Keratinocyte (primary cell): ENCODE data around the gene NATD1. TPM values are rescaled to one million over a fixed set of nuclear protein-coding genes. Genes with fewer than 3 reads are reported as not detected.

Source experiments
- DNase-seq: peaks from one replicate; pipeline ENCODE4 v3.0.0-alpha.2; 2011; ENCODE audit warnings: low read depth, missing footprints, low spot score
- FAIRE-seq: peaks from 2 replicates; lab custom pipeline; 2011; peaks lifted over from hg19 to GRCh38; lab: Jason Lieb, UNC
- H2AFZ ChIP-seq: 2 replicates; pipeline ENCODE4 v1.6.0; 2012; ENCODE audit warnings: low read length, control low read depth, inconsistent platforms; ENCODE audit not compliant: control insufficient read depth
- H3K27ac ChIP-seq: 2 replicates; pipeline ENCODE4 v1.5.1; 2011; ENCODE audit warnings: low read length; ENCODE audit not compliant: control insufficient read depth, insufficient read depth
- H3K27me3 ChIP-seq: 3 replicates; pipeline ENCODE4 v1.6.0; 2011; ENCODE audit warnings: low read length; ENCODE audit not compliant: control insufficient read depth, insufficient read depth; ENCODE audit errors: extremely low read depth
- H3K36me3 ChIP-seq, 2 experiments: 2 replicates in 1 of 2; 3 replicates in 1 of 2; pipeline ENCODE4 v1.5.1; 2011; ENCODE audit warnings: low read length in 2 of 2, mild to moderate bottlenecking in 1 of 2; ENCODE audit not compliant: control insufficient read depth in 2 of 2, insufficient read depth in 2 of 2; ENCODE audit errors: extremely low read depth in 1 of 2
- H3K4me1 ChIP-seq: 3 replicates; pipeline ENCODE4 v1.5.1; 2011; ENCODE audit warnings: low read length; ENCODE audit not compliant: control insufficient read depth, insufficient read depth; ENCODE audit errors: extremely low read depth
- H3K4me2 ChIP-seq: 3 replicates; pipeline ENCODE4 v1.6.0; 2011; ENCODE audit warnings: low read depth, low read length; ENCODE audit not compliant: control insufficient read depth, insufficient read depth; ENCODE audit errors: extremely low read depth
- H3K4me3 ChIP-seq, 3 experiments: fragments of 200-600 bp in 1 of 3; sonication (generic) in 1 of 3; 2 replicates in 2 of 3; 3 replicates in 1 of 3; pipeline ENCODE4 v1.5.1; 2011 to 2016; ENCODE audit warnings: low read length in 3 of 3, mild to moderate bottlenecking in 3 of 3, control low read depth in 2 of 3, inconsistent platforms in 1 of 3, low read depth in 1 of 3, mixed read lengths in 1 of 3, mixed run types in 1 of 3, moderate library complexity in 1 of 3; ENCODE audit not compliant: control insufficient read depth in 2 of 3, insufficient read depth in 2 of 3; ENCODE audit errors: extremely low read depth in 1 of 3
- H3K79me2 ChIP-seq: 2 replicates; pipeline ENCODE4 v1.6.0; 2012; ENCODE audit warnings: low read length; ENCODE audit not compliant: control insufficient read depth, insufficient read depth
- H3K9ac ChIP-seq: 3 replicates; pipeline ENCODE4 v1.6.0; 2011; ENCODE audit warnings: low read length; ENCODE audit not compliant: control insufficient read depth, insufficient read depth; ENCODE audit errors: extremely low read depth
- H3K9me1 ChIP-seq: 3 replicates; pipeline ENCODE4 v1.6.0; 2011; ENCODE audit warnings: low read length; ENCODE audit not compliant: control insufficient read depth, insufficient read depth; ENCODE audit errors: extremely low read depth
- H3K9me3 ChIP-seq: 2 replicates; pipeline ENCODE4 v1.5.1; 2012; ENCODE audit warnings: low read depth, low read length; ENCODE audit not compliant: control insufficient read depth
- H4K20me1 ChIP-seq: 3 replicates; pipeline ENCODE4 v1.6.0; 2011; ENCODE audit warnings: low read length; ENCODE audit not compliant: control insufficient read depth, insufficient read depth; ENCODE audit errors: extremely low read depth
- CTCF ChIP-seq, 3 experiments: IDR thresholded peaks in 1 of 3; conservative IDR thresholded peaks in 1 of 3; optimal IDR thresholded peaks in 1 of 3; 2 replicates in 2 of 3; 3 replicates in 1 of 3; pipeline versions ENCODE3 to v1.5.1; 2011; ENCODE audit warnings: low read length in 3 of 3, mild to moderate bottlenecking in 3 of 3, moderate library complexity in 2 of 3, control low read depth in 1 of 3, inconsistent platforms in 1 of 3; ENCODE audit not compliant: insufficient read depth in 2 of 3; ENCODE audit errors: extremely low read depth in 1 of 3
- EZH2 ChIP-seq: IDR thresholded peaks from one replicate; pipeline ENCODE4 v1.6.1; 2012; ENCODE audit warnings: inconsistent platforms, mild to moderate bottlenecking, low read length, moderate library complexity
- dilution Hi-C: fragments of 300-500 bp; cut with MboI; formaldehyde crosslinking; loops from one replicate; pipeline ENCODE4 v1.7.0; 2020; ENCODE audit warnings: low sequenced_read_pairs; ENCODE audit not compliant: extremely low pct_ligation_motif_present
- polyA plus RNA-seq, 5 experiments: library from polyadenylated mRNA; depleted of rRNA in 3 of 5; stranded (reverse) in 3 of 5; stranded (forward) in 1 of 5; unstranded in 1 of 5; fragments of >200 nt; gene quantifications; 1 replicate in 1 of 5; 2 replicates in 3 of 5; 3 replicates in 1 of 5; pipeline versions ENCODE4 v1.2.1 to v1.2.3, GENCODE V29; 2011 to 2012; ENCODE audit warnings: missing spikeins in 2 of 5, low read depth in 1 of 5, low replicate concordance in 1 of 5

The NATD1 gene
- polyA plus RNA-seq, 1 donor (not counting 4 experiments of a cell fraction or from before 2014, with no cell fraction given): 1.5 TPM

GRCh38 chr17:21262259-21262993, 9.2 kb upstream of the NATD1 start:
- H3K79me2 ChIP-seq: no peaks in the 10 kb centered on the region
- dilution Hi-C loops: no loop called here
- H2AFZ ChIP-seq: no peak overlapping the region
- TF ChIP-seq CTCF (optimal IDR thresholded peaks at IDR 0.05 in 1 of 3, IDR thresholded peaks at IDR 0.05 in 1 of 3, conservative IDR thresholded peaks at IDR 0.05 in 1 of 3; ENCODE audit: extremely low read depth in 1 of 3, insufficient read depth in 2 of 3, low read length in 3 of 3): no peak
- no peak for TF ChIP-seq EZH2
- no peak overlapping the region for H3K9ac ChIP-seq
- no peak for FAIRE-seq
- DNase-seq: no peak
- peaks cover 8% of the 10 kb centered on the region for H3K4me1 ChIP-seq
- H3K4me2 ChIP-seq: no peak overlapping the region
- H3K9me3 ChIP-seq: no peaks in the 10 kb centered on the region
- no peak overlapping the region for H3K27ac ChIP-seq
- no peak overlapping the region for H3K4me3 ChIP-seq
- H4K20me1 ChIP-seq: no peaks in the 10 kb centered on the region
- no peaks in the 10 kb centered on the region for H3K9me1 ChIP-seq
- no peaks in the 10 kb centered on the region for H3K27me3 ChIP-seq
- no peaks in the 10 kb centered on the region for H3K36me3 ChIP-seq

GRCh38 chr17:21258593-21258992, 5.4 kb upstream of the NATD1 start:
- Histone ChIP-seq H3K9me1 (no peaks in the 10 kb centered on the region), H3K27me3 (no peaks in the 10 kb centered on the region), H3K9ac (no peak overlapping the region), H3K36me3 (no peaks in the 10 kb centered on the region), H3K79me2 (no peaks in the 10 kb centered on the region), H3K27ac (no peak overlapping the region), H4K20me1 (no peaks in the 10 kb centered on the region), H3K9me3 (no peaks in the 10 kb centered on the region), H3K4me3 (no peak overlapping the region), H3K4me1 (peaks cover 12% of the 10 kb centered on the region), H3K4me2 (no peak overlapping the region), H2AFZ (no peak overlapping the region)
- dilution Hi-C loops: no loop called here
- DNase-seq (no peak), FAIRE-seq (no peak)
- no peak for TF ChIP-seq CTCF (optimal IDR thresholded peaks at IDR 0.05 in 1 of 3, IDR thresholded peaks at IDR 0.05 in 1 of 3, conservative IDR thresholded peaks at IDR 0.05 in 1 of 3; ENCODE audit: extremely low read depth in 1 of 3, insufficient read depth in 2 of 3, low read length in 3 of 3)
- TF ChIP-seq EZH2: no peak
